GM12878 (cell line): ENCODE data around the gene GNGT2. TPM values are rescaled to one million over a fixed set of nuclear protein-coding genes. Genes with fewer than 3 reads are reported as not detected.
A peak's percentile ranks its signal among the peaks of the same experiment; 100 is the strongest.

Source experiments
- ATAC-seq: fragments of 200-7000 bp; cut with Tn5 transposase; 3 replicates; pipeline ENCODE4 v1.9.1; 2020; ENCODE audit warnings: mild to moderate bottlenecking, moderate library complexity
- BruUV-seq: library from RNA; stranded (reverse); fragments of 400-500 nt; replicated peaks from 2 replicates; lab custom pipeline; 2021; lab: Mats Ljungman, UMichigan
- CTCF ChIA-PET: fragments of 300-600 bp; sonication (Branson Sonifier 250); formaldehyde crosslinking; extraction: SDS; loops from one replicate; lab custom pipeline; 2021; ENCODE audit warnings: inconsistent platforms; lab: Yijun Ruan, JAX
- POLR2A ChIA-PET: fragments of 350-600 bp; formaldehyde crosslinking; extraction: SDS; loops from one replicate; lab custom pipeline; 2021; ENCODE audit warnings: inconsistent platforms; lab: Charles Lee
- RAD21 ChIA-PET: fragments of 300-600 bp; sonication (Branson Sonifier 250); formaldehyde crosslinking; loops from one replicate; lab custom pipeline; 2023; ENCODE audit warnings: antibody characterized with exemption; ENCODE audit not compliant: unreplicated experiment; lab: Charles Lee
- SMC1A ChIA-PET: fragments of 300-600 bp; sonication (Branson Sonifier 250); formaldehyde crosslinking; loops from one replicate; lab custom pipeline; 2023; ENCODE audit not compliant: unreplicated experiment, uncharacterized antibody; lab: Charles Lee
- DNase-seq: peaks from one replicate; pipeline ENCODE4 v3.0.0-alpha.2; 2011; ENCODE audit warnings: low read depth, low spot score
- FAIRE-seq: peaks from 3 replicates; lab custom pipeline; 2011; peaks lifted over from hg19 to GRCh38; lab: Jason Lieb, UNC
- H2AFZ ChIP-seq: 2 replicates; pipeline ENCODE4 v1.6.0; 2011; ENCODE audit warnings: low read depth, low read length, control low read depth; ENCODE audit not compliant: control insufficient read depth
- H3K27ac ChIP-seq: 2 replicates; pipeline ENCODE4 v1.5.1; 2011; ENCODE audit warnings: control low read depth; ENCODE audit not compliant: control insufficient read depth, insufficient read depth
- H3K27me3 ChIP-seq, 2 experiments: replicated peaks in 1 of 2; 2 replicates each; pipeline versions ENCODE4 v1.6.0 to v1.6.1; 2011; ENCODE audit warnings: low read length in 1 of 2; ENCODE audit not compliant: control insufficient read depth in 2 of 2, insufficient read depth in 2 of 2
- H3K36me3 ChIP-seq, 2 experiments: 2 replicates each; pipeline ENCODE4 v1.5.1; 2011; ENCODE audit warnings: low read length in 1 of 2; ENCODE audit not compliant: control insufficient read depth in 2 of 2, insufficient read depth in 2 of 2
- H3K4me1 ChIP-seq: 2 replicates; pipeline ENCODE4 v1.6.1; 2011; ENCODE audit warnings: mild to moderate bottlenecking, low read length, moderate library complexity, mixed read lengths; ENCODE audit not compliant: control insufficient read depth, insufficient read depth
- H3K4me2 ChIP-seq: 2 replicates; pipeline ENCODE4 v1.6.0; 2011; ENCODE audit warnings: control low read depth; ENCODE audit not compliant: control insufficient read depth, insufficient read depth
- H3K4me3 ChIP-seq: fragments of 200-600 bp; sonication (generic); 2 replicates; pipeline ENCODE4 v1.5.1; 2016
- H3K79me2 ChIP-seq: 2 replicates; pipeline ENCODE4 v1.6.0; 2011; ENCODE audit warnings: low read length; ENCODE audit not compliant: control insufficient read depth, insufficient read depth
- H3K9ac ChIP-seq: 2 replicates; pipeline ENCODE4 v1.8.0; 2011; ENCODE audit warnings: low read length, control low read depth, mixed read lengths; ENCODE audit not compliant: control insufficient read depth, insufficient read depth
- H3K9me3 ChIP-seq: replicated peaks from 3 replicates; pipeline ENCODE4 v1.5.1; 2011; ENCODE audit warnings: mild to moderate bottlenecking, low read length; ENCODE audit not compliant: control insufficient read depth, insufficient read depth
- H4K20me1 ChIP-seq: 2 replicates; pipeline ENCODE4 v1.6.0; 2011; ENCODE audit not compliant: control insufficient read depth, insufficient read depth
- CHD1 ChIP-seq: IDR thresholded peaks from 2 replicates; pipeline ENCODE4 v1.6.1; 2012; ENCODE audit warnings: low read depth, low read length, improper control_type of control experiment
- E4F1 ChIP-seq: fragments of 450-650 bp; IDR thresholded peaks from 2 replicates; pipeline ENCODE4 v1.6.1; 2018; ENCODE audit warnings: borderline replicate concordance, mild to moderate bottlenecking; ENCODE audit not compliant: partially characterized antibody
- IKZF1 ChIP-seq: fragments of 450-650 bp; conservative IDR thresholded peaks from 2 replicates; pipeline ENCODE4 v1.6.1; 2017; ENCODE audit warnings: antibody characterized with exemption, mild to moderate bottlenecking
- JUNB ChIP-seq: IDR thresholded peaks from 2 replicates; pipeline ENCODE4 v1.6.1; 2016; ENCODE audit warnings: antibody characterized with exemption, mild to moderate bottlenecking
- ZNF24 ChIP-seq: fragments of 450-650 bp; IDR thresholded peaks from 2 replicates; pipeline ENCODE4 v1.6.1; 2017; ENCODE audit warnings: antibody characterized with exemption, mild to moderate bottlenecking
- ZNF274 ChIP-seq: IDR thresholded peaks from one replicate; pipeline ENCODE4 v1.8.0; 2011; ENCODE audit not compliant: insufficient read length, insufficient read depth
- WGBS: methylation state at CpG from one replicate; pipeline ENCODE4 v1.1.6; 2016; ENCODE audit warnings: low lambda C conversion rate; ENCODE audit not compliant: insufficient replicate concordance, insufficient coverage; ENCODE audit errors: missing lambda C conversion rate; 5-methylcytosine and 5-hydroxymethylcytosine counted together
- in situ Hi-C: fragments of 300-500 bp; cut with MboI; formaldehyde crosslinking; loops from 9 replicates; pipeline ENCODE4 v1.14.3; 2018; ENCODE audit warnings: mixed read lengths
- intact Hi-C: fragments of 100-400 bp; cut with micrococcal nuclease; formaldehyde crosslinking; loops from one replicate; pipeline ENCODE4 v1.14.2; 2022; ENCODE audit not compliant: unreplicated experiment
- polyA plus RNA-seq, 11 experiments: library from polyadenylated mRNA; depleted of rRNA in 4 of 11; unstranded in 6 of 11; stranded (reverse) in 5 of 11; fragments of >200 nt; fragmentation: Nextera tagmentation in 4 of 11; fragmentation: Illumina TruSeq in 1 of 11; extraction: Ambion mirVana in 4 of 11; extraction: Trizol in 1 of 11; gene quantifications; 1 replicate in 1 of 11; 2 replicates in 10 of 11; pipeline versions ENCODE4 v1.2.1 to v1.2.3, GENCODE V29; 2011 to 2016; ENCODE audit warnings: inconsistent platforms in 2 of 11, missing spikeins in 2 of 11, low read depth in 1 of 11
- total RNA-seq, 4 experiments: library from RNA; depleted of rRNA in 3 of 4; stranded (reverse); fragments of >200 nt in 3 of 4; fragmentation: Illumina TruSeq in 1 of 4; extraction: Trizol in 1 of 4; gene quantifications; 2 replicates each; pipeline versions ENCODE4 v1.2.1 to v1.2.3, GENCODE V29; 2013 to 2021
- TF ChIP-seq, protein P1 (sequence below): IDR thresholded peaks from 2 replicates; pipeline ENCODE4 v1.6.1; 2012; ENCODE audit warnings: mild to moderate bottlenecking, low read depth, low read length

The GNGT2 gene
- total and polyA plus RNA-seq, 10 of the 15 experiments (the other 5 are each of a cell fraction or from before 2014, with no cell fraction given) = 15.3 to 60.4 (median 32.0) TPM

DNA sequence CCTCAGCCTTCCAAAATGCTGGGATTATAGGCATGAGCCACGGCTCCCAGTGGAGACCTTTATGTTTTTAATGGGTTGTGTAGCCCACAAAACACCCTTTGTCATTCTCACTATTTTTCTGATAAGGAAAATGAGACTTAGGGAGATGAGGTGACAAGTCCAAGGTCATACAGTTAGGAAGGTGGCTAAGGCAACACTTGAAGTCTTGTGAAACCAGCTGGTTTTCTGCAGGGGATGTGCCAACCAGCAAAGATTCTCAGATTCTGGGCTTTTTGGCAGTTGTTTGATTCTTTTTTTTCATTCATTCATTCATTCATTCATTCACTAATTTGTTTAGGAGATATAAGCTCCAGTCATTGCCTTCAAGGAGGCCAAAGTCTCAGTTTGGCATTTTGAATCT lies 30.2 kb upstream of the GNGT2 start:
- H3K36me3 ChIP-seq = no peaks in the 10 kb centered on the region

More for the DNA sequence above, 30.2 kb upstream of the GNGT2 start:
- no peak for FAIRE-seq
- H3K9me3 ChIP-seq = no peaks in the 10 kb centered on the region
- no peak overlapping the region for H3K9ac ChIP-seq
- H3K27me3 ChIP-seq = peaks cover 0 to 2% of the 10 kb centered on the region in 2 experiments; a peak in 1 of 4 replicates
- H3K79me2 ChIP-seq = no peaks in the 10 kb centered on the region
- intact Hi-C loops = no loop called here
- H3K4me1 ChIP-seq = no peaks in the 10 kb centered on the region
- no peak overlapping the region for H2AFZ ChIP-seq
- TF ChIP-seq ZNF24 (peak; percentile 70), E4F1 (no peak), CHD1 (no peak), ZNF274 (no peak), JUNB (no peak), IKZF1 (no peak)
- TF ChIP-seq, protein P1, sequence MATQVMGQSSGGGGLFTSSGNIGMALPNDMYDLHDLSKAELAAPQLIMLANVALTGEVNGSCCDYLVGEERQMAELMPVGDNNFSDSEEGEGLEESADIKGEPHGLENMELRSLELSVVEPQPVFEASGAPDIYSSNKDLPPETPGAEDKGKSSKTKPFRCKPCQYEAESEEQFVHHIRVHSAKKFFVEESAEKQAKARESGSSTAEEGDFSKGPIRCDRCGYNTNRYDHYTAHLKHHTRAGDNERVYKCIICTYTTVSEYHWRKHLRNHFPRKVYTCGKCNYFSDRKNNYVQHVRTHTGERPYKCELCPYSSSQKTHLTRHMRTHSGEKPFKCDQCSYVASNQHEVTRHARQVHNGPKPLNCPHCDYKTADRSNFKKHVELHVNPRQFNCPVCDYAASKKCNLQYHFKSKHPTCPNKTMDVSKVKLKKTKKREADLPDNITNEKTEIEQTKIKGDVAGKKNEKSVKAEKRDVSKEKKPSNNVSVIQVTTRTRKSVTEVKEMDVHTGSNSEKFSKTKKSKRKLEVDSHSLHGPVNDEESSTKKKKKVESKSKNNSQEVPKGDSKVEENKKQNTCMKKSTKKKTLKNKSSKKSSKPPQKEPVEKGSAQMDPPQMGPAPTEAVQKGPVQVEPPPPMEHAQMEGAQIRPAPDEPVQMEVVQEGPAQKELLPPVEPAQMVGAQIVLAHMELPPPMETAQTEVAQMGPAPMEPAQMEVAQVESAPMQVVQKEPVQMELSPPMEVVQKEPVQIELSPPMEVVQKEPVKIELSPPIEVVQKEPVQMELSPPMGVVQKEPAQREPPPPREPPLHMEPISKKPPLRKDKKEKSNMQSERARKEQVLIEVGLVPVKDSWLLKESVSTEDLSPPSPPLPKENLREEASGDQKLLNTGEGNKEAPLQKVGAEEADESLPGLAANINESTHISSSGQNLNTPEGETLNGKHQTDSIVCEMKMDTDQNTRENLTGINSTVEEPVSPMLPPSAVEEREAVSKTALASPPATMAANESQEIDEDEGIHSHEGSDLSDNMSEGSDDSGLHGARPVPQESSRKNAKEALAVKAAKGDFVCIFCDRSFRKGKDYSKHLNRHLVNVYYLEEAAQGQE = no peak
- TF ChIP-seq, all 136 proteins: peak for 1
- H4K20me1 ChIP-seq = no peaks in the 10 kb centered on the region
- ChIA-PET SMC1A (no interaction called here), RAD21 (interaction anchor here (1.3 kb wide), 1 partner anchor 41 kb away, joined by 3 read pairs; no protein-coding TSS in a partner anchor), CTCF (interaction anchor here (0.7 to 2.5 kb wide), 6 partner anchors 9 to 128 kb away, joined by 3 to 7 read pairs (median 3); no protein-coding TSS in a partner anchor), POLR2A (interaction anchor here (0.6 kb wide), 2 partner anchors 26 to 195 kb away, joined by 3 to 7 read pairs; no protein-coding TSS in a partner anchor)
- DNase-seq = no peak
- H3K27ac ChIP-seq = no peak overlapping the region
- H3K4me3 ChIP-seq = no peak overlapping the region
- WGBS = 0% methylated on average over 1 of the region's 1 CpG
- no peak overlapping the region for H3K4me2 ChIP-seq
- no peak for ATAC-seq
- no TSS peak for BruUV-seq
- in situ Hi-C loops = no loop called here
